K562 (cell line): ENCODE measurements around the gene SARS1. TPM values are rescaled to one million over a fixed set of nuclear protein-coding genes. Genes with fewer than 3 reads are reported as not detected.
A peak's percentile ranks its signal among the peaks of the same experiment; 100 is the strongest.

Experiments used
- DEAF1 ChIP-seq: fragments of 450-650 bp; formaldehyde crosslinking; IDR thresholded peaks from 2 replicates; pipeline ENCODE4 v1.4.0; 2020; ENCODE audit warnings: mild to moderate bottlenecking, moderate library complexity
- GABPB1 ChIP-seq: sonication (generic); formaldehyde crosslinking; IDR thresholded peaks from 2 replicates; pipeline ENCODE4 v1.8.0; 2022; ENCODE audit warnings: mild to moderate bottlenecking, missing genetic modification reagents
- GATAD2A ChIP-seq: fragments of 450-650 bp; IDR thresholded peaks from 2 replicates; pipeline ENCODE4 v1.6.1; 2017
- HBP1 ChIP-seq: fragments of 450-650 bp; formaldehyde crosslinking; IDR thresholded peaks from 2 replicates; pipeline ENCODE4 v1.4.0; 2022; ENCODE audit warnings: missing genetic modification characterization
- LARP7 ChIP-seq: fragments of 450-650 bp; IDR thresholded peaks from 2 replicates; pipeline ENCODE4 v1.6.1; 2016
- MAX ChIP-seq: sonication (generic); formaldehyde crosslinking; IDR thresholded peaks from 2 replicates; pipeline ENCODE4 v1.9.0; 2022; ENCODE audit warnings: mild to moderate bottlenecking, missing genetic modification reagents
- NR2F6 ChIP-seq: fragments of 450-650 bp; formaldehyde crosslinking; IDR thresholded peaks from 2 replicates; pipeline ENCODE4 v1.4.0; 2020; ENCODE audit warnings: mild to moderate bottlenecking
- RBM14 ChIP-seq: fragments of 200-400 bp; formaldehyde crosslinking; IDR thresholded peaks from 2 replicates; pipeline ENCODE4 v1.6.1; 2018; ENCODE audit warnings: low read depth, mild to moderate bottlenecking, low read length, moderate library complexity, borderline replicate concordance; ENCODE audit not compliant: insufficient read depth
- SNRNP70 ChIP-seq: fragments of 200-400 bp; formaldehyde crosslinking; optimal IDR thresholded peaks from 2 replicates; pipeline ENCODE3; 2017; ENCODE audit warnings: low read depth, low read length
- UBTF ChIP-seq, 2 experiments: IDR thresholded peaks; 2 replicates each; pipeline ENCODE4 v1.6.1; 2012; ENCODE audit warnings: improper control_type of control experiment in 2 of 2, low read depth in 2 of 2, low read length in 2 of 2, borderline replicate concordance in 1 of 2
- ZEB2 ChIP-seq: fragments of 450-650 bp; IDR thresholded peaks from 2 replicates; pipeline ENCODE4 v1.6.1; 2016
- ZNF79 ChIP-seq: fragments of 250-450 bp; sonication (Bioruptor Pico); IDR thresholded peaks from 2 replicates; pipeline ENCODE4 v1.4.0; 2020; ENCODE audit warnings: low read depth, mild to moderate bottlenecking, moderate library complexity
- polyA plus RNA-seq, 8 experiments: library from polyadenylated mRNA; depleted of rRNA in 4 of 8; stranded (reverse) in 5 of 8; unstranded in 3 of 8; fragments of >200 nt; fragmentation: Nextera tagmentation in 2 of 8; fragmentation: Illumina TruSeq in 1 of 8; extraction: Ambion mirVana in 2 of 8; extraction: Trizol in 1 of 8; gene quantifications; 2 replicates each; pipeline versions ENCODE4 v1.2.1 to v1.2.3, GENCODE V29; 2011 to 2014; ENCODE audit warnings: inconsistent platforms in 1 of 8, missing spikeins in 1 of 8
- total RNA-seq, 7 experiments: library from RNA; depleted of rRNA in 6 of 7; stranded (reverse); fragments of >200 nt in 6 of 7; fragmentation: Illumina TruSeq in 2 of 7; extraction: Trizol in 2 of 7; gene quantifications; 2 replicates each; pipeline versions ENCODE4 v1.2.1 to v1.2.3, GENCODE V29; 2011 to 2021; ENCODE audit warnings: low replicate concordance in 1 of 7
- TF ChIP-seq, protein P1 (sequence below): fragments of 250-450 bp; sonication (Bioruptor Pico); IDR thresholded peaks from 2 replicates; pipeline ENCODE4 v1.8.0; 2021; ENCODE audit warnings: borderline replicate concordance, mild to moderate bottlenecking, moderate library complexity; ENCODE audit not compliant: poor library complexity, severe bottlenecking
- TF ChIP-seq, protein P2 (sequence below), 2 experiments: fragments of 250-450 bp in 1 of 2; fragments of 450-650 bp in 1 of 2; sonication (Bioruptor Pico) in 1 of 2; IDR thresholded peaks; 2 replicates each; pipeline versions ENCODE4 v1.6.1 to v1.8.0; 2016 to 2021; ENCODE audit warnings: mild to moderate bottlenecking in 2 of 2, moderate library complexity in 2 of 2, missing compliant biosample characterization in 1 of 2, missing genetic modification characterization in 1 of 2
- TF ChIP-seq, protein P3 (sequence below): fragments of 250-450 bp; sonication (Bioruptor Pico); IDR thresholded peaks from 2 replicates; pipeline ENCODE4 v1.9.0; 2021; ENCODE audit warnings: mild to moderate bottlenecking, inconsistent platforms

The SARS1 gene
- total and polyA plus RNA-seq, 9 of the 15 experiments (the other 6 are each of a cell fraction or from before 2014, with no cell fraction given) = 221 to 623 (median 254) TPM

DNA sequence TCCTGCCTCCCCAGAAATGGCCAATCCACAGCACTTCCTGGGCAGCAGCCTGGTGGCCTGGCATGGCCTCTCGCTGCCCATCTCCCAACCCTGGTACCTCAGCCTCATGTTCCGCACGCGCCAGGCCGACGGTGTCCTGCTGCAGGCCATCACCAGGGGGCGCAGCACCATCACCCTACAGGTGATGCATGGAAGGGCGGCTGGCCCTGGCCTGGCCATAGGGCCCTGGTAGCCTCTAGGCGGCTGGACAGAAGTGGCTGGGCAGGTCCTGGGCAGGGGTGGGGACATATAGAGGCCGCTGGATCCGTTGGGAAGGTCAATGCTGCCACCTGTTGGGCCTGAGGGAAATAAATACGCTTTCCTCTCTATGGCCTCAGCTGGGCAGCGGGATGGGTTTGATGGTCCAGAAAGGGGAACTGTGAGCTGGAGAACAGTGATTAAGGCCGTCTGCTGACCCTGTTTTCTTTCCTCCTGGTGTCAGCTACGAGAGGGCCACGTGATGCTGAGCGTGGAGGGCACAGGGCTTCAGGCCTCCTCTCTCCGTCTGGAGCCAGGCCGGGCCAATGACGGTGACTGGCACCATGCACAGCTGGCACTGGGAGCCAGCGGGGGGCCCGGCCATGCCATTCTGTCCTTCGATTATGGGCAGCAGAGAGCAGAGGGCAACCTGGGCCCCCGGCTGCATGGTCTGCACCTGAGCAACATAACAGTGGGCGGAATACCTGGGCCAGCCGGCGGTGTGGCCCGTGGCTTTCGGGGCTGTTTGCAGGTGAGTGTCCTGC, 50.1 kb downstream of the SARS1 start (continued):
- TF ChIP-seq HBP1 (no peak), LARP7 (no peak), GATAD2A (peak; percentile 91), SNRNP70 (no peak), DEAF1 (CRISPR knock-in tag) (peak; percentile 95), ZNF79 (CRISPR knock-in tag) (no peak), RBM14 (0 out of 2 replicates have a peak, but pooled peaks have one; percentile 49), ZEB2 (0 out of 2 replicates have a peak, but pooled peaks have one; percentile 36), GABPB1 (CRISPR knock-in tag) (peak; percentile 86), UBTF (IDR thresholded peaks at IDR 0.05; ENCODE audit: borderline replicate concordance in 1 of 2, low read depth in 2 of 2, low read length in 2 of 2) (peak; percentile 59 to 79; a peak in 2 of 4 replicates), MAX (CRISPR knock-in tag) (peak; percentile 99), NR2F6 (CRISPR knock-in tag) (no peak)
- TF ChIP-seq, protein P1, sequence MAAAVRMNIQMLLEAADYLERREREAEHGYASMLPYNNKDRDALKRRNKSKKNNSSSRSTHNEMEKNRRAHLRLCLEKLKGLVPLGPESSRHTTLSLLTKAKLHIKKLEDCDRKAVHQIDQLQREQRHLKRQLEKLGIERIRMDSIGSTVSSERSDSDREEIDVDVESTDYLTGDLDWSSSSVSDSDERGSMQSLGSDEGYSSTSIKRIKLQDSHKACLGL = no peak
- TF ChIP-seq, protein P2, sequence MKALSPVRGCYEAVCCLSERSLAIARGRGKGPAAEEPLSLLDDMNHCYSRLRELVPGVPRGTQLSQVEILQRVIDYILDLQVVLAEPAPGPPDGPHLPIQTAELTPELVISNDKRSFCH (CRISPR knock-in tag; IDR thresholded peaks at IDR 0.05) = no peak
- TF ChIP-seq, protein P2 (tag; IDR thresholded peaks at IDR 0.05) = peak; percentile 49; the same call in 1 of the 2 replicates
- TF ChIP-seq, protein P3, sequence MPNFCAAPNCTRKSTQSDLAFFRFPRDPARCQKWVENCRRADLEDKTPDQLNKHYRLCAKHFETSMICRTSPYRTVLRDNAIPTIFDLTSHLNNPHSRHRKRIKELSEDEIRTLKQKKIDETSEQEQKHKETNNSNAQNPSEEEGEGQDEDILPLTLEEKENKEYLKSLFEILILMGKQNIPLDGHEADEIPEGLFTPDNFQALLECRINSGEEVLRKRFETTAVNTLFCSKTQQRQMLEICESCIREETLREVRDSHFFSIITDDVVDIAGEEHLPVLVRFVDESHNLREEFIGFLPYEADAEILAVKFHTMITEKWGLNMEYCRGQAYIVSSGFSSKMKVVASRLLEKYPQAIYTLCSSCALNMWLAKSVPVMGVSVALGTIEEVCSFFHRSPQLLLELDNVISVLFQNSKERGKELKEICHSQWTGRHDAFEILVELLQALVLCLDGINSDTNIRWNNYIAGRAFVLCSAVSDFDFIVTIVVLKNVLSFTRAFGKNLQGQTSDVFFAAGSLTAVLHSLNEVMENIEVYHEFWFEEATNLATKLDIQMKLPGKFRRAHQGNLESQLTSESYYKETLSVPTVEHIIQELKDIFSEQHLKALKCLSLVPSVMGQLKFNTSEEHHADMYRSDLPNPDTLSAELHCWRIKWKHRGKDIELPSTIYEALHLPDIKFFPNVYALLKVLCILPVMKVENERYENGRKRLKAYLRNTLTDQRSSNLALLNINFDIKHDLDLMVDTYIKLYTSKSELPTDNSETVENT (CRISPR knock-in tag) = no peak; the same call in 1 of the 2 replicates
